Kidney glomerular epithelial cell (primary cell): ENCODE results near the gene DTX1.

Experiments
- DNase-seq: peaks from one replicate; lab custom pipeline; 2025; lab: John Stamatoyannopoulos, UW

The DTX1 gene

DNA sequence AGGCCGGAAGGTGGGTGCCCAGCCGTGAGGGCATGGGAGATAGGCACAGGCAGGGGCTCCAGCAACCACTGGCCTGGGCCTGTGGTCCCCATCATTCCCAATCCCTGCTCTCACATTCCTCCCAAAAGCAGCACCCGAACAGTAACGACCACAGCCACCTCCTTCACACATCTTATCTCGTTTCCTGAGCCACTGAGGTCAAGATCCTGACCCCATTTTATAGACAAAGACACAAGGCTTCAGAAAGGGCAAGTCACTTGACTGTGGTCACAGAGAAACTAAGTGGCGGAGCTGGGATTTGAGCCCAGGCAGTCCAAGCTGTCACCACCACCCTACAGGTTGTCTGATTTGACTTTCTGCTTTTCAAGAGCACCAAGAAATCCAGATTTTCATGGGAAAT, 38.9 kb downstream of the DTX1 start:
- DNase-seq = no peak

DNA sequence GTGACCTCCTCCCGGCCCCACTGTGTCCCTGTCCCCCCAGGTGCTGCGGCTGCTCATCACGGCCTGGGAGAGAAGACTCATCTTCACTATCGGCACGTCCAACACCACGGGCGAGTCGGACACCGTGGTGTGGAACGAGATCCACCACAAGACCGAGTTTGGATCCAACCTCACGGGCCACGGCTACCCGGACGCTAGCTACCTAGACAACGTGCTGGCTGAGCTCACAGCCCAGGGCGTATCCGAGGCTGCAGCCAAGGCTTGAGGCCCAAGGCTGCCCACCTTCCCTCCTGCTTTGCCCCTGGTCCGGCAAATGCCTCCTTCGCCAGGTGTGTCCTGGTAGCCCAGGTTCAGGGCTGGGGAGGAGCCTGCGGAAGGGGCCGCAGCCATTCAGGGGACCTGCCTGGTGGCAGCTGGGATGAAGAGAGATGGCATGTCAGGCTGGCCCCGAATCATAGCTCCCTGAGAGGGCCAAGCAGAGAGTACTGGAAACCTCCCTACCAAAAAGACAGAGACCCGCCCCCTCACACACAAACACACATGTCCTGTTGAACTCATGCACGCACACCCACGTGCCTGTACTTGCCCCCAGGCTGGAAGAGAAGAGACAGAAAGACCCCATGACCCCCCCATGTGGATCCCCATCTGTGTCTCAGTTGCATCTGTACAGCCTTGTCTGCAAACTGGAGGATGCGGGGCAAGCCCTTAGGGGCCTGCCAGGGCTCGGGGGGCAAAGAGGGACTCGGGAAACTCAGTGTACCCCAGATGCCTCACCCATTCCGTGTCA, 40.3 kb downstream of the DTX1 start:
- DNase-seq = no peak

DNA sequence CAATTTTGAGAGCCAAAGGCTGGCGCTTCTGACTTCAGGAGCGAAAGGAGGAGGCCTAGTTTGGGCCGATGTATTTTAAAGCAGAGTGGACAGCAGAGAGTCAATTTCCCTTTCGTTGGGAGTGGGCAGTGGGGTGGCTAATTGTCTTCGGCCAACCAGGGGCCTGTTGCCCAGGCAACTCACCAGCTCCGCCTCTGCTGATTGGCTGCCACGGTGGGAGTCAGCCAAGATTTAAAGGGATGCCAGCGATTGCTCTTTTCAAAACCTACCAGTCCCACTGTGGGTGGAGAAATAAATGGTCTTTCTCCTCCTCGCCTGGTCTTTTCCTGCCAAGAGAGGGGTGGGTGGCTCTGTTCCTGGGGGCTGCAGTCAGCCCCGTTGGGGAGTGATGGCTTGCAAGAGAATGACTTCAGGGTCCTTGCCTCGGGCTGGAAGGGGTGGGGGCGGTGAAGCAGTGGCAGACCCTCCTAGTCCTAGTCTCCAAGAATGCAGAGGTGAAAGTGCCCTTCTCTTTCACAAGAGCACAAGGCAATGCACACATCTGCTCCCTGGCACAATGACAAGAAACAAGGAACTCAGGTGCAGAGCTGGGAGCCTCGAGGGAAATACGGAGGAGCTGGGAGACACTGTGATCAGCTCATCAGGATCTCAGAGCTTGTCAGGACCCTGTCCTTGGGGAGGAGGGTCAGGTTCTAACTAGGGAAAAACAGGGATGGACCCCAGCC, 41.3 kb downstream of the DTX1 start:
- DNase-seq = no peak

DNA sequence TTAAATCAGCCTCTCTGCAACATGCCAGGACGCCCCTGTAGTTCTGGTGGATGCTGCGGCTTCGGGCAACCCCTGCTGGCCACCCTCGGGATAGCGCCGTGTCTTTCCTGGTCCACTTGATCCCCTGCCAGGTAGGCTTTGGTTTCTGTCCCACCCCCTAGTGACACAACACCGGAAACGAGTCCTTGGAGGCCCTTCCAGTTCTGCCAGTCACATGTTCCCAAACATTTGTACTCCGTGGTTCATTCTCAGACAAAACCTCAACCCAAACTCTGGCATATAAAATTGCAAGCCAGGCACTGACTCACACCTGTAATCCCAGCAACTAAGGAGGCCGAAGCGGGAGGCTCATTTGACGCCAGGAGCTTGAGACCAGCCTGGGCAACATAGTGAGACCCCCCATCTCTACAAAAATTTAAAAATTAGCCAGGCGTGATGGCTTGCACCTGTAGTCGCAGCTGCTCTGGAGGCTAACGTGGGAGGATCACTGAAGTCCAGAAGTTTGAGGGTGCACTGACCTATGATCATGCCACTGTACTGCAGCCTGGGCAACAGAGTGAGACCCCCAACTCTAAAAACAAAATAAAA, 42.0 kb downstream of the DTX1 start:
- DNase-seq = peak; percentile 86

DNA sequence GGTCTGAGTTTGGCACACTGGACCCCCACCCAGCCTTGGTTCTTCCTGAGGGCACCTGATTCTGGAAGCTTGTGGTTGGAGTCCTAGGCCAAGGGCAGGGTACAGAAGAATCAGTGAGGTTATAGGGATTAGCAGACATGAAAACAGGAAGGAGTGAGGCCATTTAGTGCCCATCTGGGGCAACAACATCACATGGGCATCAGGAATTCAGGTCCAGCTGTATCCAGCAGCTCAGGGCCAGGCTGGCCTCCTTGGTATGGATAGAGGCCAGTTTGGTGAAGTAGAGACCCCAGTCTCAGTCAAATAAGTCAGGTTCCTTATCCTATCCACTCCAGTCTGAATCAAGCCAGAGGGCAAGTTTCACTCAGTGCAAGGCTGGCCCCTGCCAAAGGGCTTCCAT, 42.8 kb downstream of the DTX1 start:
- DNase-seq = no peak

DNA sequence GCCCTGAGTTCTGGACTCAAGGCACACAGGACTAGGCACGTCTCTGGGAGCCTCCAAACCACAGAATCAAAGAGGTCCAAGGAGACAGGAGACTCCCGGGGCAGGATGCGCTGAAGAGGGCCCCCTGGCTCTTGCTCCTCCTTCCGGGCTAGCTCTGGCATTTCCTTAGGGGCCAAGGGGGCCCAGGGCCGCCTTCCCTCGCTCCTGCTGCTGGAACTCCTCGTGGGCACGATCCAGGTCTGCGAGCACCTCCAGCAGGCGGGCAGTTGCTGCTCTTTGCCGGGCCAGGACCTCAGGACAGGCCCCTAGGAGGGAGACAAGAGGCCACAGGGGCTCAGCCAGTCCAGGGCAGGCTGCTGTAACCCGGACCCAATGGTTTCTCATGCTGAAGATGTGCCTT, 43.2 kb downstream of the DTX1 start:
- DNase-seq = no peak

DNA sequence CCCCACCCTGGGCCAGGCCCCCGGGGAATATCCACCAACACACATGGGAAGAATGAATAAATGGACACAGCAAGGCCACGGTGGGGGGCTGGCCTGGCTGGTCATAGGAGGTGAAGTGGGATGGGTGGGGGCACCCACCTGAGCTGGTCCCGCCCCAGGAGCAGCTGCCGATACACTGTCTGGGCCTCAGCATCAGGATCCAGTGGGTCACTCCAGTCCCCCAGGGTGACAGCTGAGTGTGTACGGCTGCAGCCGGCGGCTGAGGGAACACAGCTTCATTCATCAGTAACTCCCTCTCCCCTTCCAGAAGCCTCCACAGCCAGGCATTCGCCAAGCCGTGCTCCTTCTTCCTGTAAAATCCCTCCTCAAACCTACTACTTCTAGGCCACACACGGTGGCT, 45.2 kb downstream of the DTX1 start:
- DNase-seq = no peak

DNA sequence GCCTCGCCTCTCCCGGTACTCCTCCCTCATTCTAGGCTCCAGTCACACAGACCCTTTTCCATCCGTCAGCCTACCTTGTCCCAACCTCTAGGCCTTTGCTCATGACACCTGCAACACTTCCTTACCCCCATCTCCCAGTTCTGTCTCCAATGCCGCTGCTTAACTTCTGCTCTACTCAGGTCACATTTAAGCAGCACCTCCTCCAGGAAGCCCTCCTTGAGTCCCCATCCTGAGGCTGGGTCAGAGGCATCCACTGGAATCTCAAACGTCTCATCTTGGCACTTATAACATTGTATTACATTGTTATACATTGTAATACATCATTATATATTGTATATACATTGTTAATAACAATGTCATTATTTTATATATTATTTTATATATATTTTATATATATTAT, 46.3 kb downstream of the DTX1 start:
- DNase-seq = no peak

DNA sequence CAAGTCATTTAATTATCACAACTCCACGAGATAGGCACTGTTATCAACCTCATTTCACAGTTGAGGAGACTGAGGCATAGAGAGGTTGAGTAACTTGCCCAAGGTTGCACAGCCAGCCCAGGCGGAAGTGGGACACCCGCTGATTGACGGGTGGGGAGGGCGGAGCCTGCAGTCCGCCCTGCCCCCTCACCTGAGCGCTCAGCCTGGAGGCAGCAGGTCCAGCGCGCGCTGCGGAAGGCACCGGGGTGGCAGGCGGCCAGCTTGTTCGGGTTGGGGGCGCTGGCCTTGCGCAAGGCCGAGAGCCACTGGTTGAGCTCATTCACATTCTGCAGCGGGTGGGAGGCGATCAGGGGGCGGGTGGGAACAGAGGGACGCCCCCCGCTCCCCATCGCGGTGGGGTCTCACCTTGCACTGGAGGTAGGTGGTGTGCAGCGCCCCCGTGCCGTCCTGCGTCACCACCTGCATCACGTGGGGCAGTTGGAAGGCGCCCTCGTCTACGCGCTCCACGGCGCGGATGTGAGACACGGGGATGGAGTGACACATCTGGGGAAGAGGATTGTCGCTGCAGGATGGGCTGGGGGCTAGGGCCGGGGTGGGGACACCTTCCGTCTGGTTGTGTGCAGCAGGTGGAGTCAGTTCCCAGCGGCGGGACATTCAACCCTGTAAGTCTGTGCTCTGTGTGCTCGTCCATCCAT, 47.4 kb downstream of the DTX1 start:
- no peak for DNase-seq

DNA sequence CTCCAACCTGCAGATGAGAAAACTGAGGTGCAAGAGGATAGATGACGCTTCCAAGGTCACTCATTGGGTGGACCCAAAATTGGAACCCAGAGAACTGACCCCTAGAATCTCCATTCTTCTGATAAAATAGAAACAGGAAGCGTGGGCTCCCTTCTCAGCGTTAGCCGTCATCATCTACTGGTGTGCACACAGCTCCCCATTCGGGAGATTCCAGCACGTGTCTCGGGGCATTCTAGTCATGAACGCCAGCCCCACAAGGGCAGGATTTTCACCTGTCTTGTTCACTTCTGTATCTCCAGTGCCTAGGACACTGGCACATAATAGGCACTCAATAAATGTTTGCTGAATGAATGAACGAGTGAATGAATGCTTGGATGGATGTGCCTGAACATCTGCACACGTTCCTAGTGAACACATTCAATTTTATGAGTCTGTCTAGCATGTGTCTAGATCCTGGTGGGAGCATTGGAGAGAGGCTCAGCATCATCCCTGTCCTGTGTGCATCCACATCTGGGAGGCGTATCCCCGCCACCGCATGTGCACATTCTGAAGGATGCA, 48.5 kb downstream of the DTX1 start:
- DNase-seq = no peak

DNA sequence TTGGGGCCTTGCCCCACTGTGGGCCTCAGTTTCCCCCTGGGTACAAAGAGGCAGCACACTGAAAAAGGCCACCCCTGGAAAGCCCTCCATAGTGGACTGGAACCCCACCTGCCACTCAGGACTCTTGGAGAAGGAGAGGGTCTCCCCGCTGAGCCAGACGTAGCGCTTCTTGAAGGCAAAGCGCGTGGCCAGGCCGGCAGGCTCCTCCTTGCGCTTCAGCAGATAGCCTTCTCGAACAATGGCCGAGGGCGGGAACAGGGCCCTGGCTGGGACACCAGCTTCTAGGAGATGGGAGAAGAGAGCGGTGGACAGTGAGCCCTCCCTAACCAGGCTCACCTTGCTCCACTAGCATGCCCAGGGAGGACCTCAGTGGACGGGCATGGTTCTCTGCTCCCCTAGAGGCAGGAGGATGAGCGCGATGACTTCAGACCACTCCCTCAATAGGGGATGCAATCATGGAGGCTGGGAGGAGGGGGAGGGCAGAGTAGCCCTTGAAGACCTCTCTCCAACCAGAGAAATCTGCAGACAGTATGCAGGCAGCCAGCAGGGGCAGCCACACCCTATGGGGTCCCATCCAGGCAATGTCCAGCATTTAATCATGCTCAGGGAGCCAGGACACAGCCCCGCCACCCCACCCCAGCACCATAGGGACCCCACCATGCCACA, 49.2 kb downstream of the DTX1 start:
- DNase-seq = no peak

DNA sequence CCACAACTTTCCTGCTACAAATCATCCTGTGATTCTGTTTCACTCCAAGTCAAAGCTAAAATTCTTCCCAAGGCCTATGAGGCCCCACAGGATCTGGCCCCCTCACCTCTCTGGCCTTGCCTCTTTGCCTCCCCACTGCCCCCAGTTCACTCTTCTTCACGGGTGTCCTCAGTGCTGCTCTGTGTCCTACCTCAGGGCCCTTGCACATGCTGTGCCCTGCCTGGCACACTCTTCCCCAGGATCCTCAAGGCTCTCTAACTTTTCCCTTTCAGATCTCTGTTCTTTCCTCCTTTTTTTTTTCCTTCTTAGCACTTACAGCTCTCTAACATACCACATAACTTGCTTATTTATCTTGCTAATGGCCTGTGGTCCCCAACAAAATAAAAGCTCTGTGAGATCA, 49.8 kb downstream of the DTX1 start:
- DNase-seq = no peak

DNA sequence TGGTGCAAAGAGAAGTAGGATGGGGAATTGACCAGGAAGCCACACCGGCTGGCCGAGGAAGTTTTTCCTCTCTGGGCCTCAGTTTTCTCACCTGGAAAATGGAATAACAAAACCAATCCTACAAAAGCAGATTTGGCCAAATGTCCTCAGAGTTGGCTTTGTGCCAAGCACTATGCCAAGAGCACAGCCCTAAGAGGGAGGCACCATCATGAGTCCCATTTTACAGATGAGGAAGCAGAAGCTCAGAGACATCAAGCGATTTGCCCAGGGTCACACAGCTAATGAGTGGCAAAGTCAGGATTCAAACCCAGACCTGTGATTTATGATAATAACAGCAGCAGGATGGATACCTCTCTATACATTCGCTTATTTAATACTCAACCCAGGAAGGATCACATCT, 51.8 kb downstream of the DTX1 start:
- DNase-seq = no peak

DNA sequence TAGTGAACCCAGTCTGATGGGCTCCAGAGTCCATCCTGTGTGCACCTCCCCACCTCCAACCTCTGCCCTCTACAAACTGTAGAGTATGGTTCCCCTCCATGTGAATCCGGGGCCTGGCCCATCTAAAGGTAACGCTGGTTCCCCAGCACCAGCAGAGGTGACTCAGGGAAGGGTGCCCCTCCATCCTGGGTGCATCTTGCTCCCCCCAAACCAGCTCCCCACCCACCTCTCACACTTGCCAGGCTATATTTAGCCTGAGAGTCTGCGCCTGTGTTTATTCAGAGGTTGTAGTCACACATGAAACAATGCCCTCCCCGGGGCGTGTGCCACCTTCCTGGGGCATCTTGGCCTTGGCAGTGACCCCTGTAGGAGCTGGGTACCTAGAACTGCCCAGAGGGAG, 52.8 kb downstream of the DTX1 start:
- no peak for DNase-seq

DNA sequence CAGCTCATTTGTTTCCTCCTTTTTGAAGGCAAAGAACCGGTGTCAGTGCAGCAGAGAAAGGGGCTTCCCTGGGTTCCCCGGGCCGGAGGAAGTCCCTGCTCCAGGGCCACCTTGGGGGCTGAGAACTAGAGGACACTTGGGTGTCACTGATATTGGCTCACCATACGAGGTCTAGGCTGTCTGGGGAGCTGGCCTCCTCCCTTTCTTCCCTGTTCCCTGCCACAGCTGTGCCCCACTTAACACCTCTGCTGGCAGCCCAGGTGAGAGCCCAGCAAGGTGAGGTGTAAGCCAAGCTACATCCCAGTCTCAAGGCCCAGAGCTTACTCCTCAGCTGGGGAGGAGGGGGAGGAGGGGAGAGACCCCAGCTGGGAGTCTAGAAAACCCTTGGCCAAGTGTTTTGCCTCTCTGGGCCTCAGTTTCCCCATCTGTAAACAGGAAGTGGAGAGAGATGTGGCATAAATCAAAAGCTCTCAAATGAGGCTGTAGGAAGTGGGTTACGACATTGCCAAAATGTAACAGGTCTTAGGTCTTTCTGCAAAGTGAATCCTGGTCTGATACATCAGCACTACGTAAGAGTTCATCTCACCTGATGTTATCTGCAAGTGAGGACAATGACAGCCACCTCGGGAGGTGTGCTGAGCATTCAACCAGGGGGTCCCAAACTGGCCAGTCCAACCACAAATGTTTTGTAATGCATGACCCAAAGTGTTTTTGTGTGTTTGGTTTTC, 53.5 kb downstream of the DTX1 start:
- DNase-seq = no peak

DNA sequence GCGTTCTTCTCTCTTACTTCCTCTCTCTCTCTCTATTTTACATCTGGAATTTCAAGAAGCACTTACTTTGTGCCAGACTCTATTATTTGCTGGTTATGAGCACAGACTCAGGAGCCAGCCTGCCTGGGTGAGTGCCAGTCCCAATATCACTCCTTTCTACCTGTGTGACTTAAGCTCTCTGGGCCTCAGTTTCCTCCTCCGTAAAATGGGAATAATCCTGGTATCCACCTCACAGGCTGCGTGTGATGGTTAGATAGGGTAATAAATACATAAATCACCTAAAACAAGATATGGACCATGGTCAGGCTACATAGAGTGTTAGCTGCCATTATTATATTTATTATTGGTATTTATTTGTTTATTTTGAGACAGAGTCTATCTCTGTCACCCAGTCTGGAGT, 54.7 kb downstream of the DTX1 start:
- no peak for DNase-seq

DNA sequence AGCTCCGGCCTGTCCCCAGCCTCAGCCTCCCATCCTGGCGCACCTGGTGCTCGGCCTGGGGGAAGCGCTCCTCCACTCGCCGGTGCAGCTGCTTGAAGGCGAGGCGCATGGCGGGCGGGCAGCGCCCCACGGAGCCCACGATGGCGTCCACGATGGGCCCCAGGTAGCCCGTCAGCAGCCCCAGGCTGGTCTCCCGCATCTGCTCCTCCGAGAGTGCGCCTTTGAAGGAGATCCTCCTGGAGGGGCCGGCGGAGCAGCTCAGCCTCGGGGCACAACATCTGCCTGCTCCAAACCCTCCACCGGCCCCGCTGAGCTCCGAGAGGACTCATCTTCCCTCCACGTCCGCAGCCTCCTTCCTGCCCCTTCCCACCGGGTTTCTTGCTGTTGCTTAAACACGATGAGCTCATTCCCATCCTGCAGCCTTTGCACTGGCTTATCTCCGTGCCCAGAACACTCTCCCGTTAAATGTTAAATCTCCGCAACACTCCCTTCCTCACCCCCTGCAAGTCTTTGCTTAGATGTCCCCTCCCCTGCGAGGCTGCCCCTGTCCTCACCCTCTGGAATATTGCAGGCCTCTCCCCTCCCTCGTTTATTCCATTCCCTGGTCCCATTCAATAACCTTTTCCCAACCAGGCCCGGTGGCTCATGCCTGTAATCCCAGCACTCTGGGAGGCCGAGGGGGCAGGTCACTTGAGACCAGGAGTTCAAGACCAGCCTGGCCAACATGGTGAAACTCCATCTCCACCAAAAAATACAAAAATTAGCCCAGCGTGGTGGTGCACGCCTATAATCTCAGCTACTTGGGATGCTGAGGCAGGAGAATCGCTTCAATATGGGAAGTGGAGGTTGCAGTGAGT, 55.7 kb downstream of the DTX1 start:
- no peak for DNase-seq

DNA sequence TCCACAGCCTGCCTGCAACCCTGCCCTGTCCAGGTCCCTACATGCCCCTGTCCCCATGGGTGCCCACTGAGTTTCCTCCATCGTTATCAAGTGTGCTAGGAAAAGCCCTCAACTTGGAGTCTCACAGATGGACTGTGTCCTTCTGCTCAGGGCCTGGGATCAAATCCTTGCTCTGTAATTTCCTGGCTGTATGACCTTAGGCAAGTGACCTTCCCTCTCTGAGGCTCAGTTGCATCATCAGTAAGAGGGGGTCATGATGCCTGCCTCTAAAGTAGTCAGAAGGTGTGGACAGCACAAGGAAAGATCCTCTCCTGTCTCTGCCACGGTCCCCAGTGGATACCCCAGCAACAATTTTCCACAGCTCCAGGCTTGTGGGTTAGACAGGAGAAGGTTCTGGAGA, 56.9 kb downstream of the DTX1 start:
- DNase-seq = no peak

DNA sequence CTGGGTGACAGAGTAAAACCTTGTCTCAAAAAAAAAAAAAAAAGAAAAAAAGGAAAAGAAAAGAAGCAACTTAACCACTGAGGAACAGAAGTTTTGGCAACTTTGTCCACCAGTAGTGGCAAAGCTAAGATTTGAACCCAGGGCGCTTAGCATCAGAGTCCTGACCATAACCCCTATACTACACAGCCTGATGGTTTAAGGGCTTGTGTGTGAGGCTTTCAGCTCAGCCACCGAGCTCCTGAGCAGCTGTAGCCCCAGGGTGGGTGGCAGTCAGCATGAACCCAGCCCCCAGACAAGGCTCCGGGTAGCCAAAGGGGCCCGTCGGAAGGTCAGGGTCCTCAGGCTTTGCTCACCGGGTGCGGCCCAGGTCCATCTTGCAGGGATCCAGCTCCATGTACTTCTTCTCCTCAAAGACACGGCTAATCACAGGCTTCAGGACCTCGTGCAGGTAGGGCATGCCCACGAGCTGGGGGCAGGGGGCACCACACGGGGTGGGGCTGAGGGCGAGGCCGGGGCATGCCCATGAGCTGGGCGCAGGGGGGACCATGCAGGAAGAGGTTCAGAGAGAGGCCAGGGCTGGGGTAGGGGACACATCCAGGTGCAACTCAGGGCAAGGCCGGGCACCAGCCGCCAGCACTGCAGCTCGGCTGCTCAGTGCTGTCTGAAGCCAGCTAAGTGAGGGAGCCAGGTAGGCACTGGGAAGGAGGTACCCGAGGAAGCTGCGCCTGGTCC, 58.1 kb downstream of the DTX1 start:
- no peak for DNase-seq
